ENCODE results near the gene LIN7C. TPM values are rescaled to one million over a fixed set of nuclear protein-coding genes. Genes with fewer than 3 reads are reported as not detected.
"Not testable (repeated sequence)": the region's sequence is repeated elsewhere in the genome, so short reads cannot be mapped to it uniquely, and the experiment has no call there.

LIN7C gene
- total and polyA plus RNA-seq, 2 donors = 12.4 to 14.2 TPM

DNA sequence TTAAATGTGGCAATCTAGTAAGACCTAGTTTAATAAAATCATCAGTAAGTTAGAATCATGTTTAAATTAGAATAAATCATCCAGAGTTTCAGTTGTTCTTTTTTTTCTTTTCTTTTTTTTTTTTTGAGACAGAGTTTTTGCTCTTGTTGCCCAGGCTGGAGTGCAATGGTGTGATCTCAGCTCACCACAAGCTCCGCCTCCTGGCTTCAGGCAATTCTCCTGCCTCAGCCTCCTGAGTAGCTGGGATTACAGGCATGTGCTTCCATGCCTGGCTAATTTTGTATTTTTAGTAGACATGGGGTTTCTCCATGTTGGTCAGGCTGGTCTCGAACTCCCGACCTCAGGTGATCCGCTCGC lies 58.4 kb downstream of the LIN7C start:
- H3K27ac ChIP-seq (ENCODE audit: low read depth in 1 of 2, low read length in 1 of 2); H3K9me3 ChIP-seq (ENCODE audit: control insufficient read depth in 2 of 2, insufficient read depth in 1 of 2, low read length in 1 of 2); H3K4me3 ChIP-seq (ENCODE audit: low read length in 2 of 2); H3K36me3 ChIP-seq (ENCODE audit: control insufficient read depth in 2 of 2, insufficient read depth in 2 of 2, low read length in 1 of 2); DNase-seq (ENCODE audit: low read depth in 6 of 9, low spot score in 9 of 9); H3K4me1 ChIP-seq (ENCODE audit: control insufficient read depth in 2 of 2, insufficient read depth in 2 of 2, low read length in 2 of 2); H3K27me3 ChIP-seq (ENCODE audit: control insufficient read depth in 2 of 2, insufficient read depth in 1 of 2, low read length in 1 of 2): not testable (repeated sequence)
- 97% methylated on average over 5 of the region's 5 CpGs for WGBS

DNA sequence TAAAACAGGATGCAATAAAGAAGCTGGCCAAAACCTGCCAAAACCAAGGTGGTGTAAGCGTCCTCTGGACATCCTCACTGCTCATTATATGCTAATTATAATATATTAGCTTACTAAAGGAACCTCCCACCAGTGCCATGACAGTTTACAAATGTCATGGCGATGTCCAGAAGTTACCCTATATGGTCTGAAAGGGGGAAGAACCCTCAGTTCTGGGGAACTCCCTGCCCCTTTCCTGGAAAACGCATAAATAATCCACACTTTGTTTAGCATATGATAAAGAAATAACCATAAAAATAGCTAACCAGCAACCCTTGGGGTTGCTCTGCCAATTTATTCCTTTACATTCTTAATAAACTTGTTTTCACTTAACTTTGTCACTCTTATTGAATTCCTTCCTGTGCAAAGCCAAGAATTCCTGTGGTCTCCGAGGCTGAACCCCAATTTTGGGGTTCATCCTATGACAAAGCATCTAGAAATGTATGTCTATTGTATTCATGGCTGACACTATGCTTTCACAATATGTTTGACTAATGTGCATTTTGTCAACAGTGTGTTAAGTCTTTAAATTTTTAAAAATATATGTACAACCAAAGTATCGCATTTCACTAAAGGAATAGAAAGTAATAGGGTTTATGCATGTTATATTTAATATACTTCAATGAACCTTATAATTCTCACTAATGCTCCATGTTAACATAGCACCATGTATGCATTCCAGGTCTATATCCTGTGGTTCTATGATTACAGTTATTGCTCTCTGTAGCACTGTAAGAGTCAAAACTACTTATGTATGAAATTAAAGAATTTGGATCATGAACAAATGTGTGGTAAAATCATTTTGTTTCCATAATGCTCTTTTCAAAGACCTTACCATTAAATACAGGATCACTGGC lies 59.0 kb downstream of the LIN7C start:
- 92% methylated on average over 5 of the region's 5 CpGs for WGBS
- H3K36me3 ChIP-seq (ENCODE audit: control insufficient read depth in 2 of 2, insufficient read depth in 2 of 2, low read length in 1 of 2) = no peaks in the 10 kb centered on the region
- H3K9me3 ChIP-seq (ENCODE audit: control insufficient read depth in 2 of 2, insufficient read depth in 1 of 2, low read length in 1 of 2) = no peaks in the 10 kb centered on the region
- no peak for DNase-seq (ENCODE audit: low read depth in 6 of 9, low spot score in 9 of 9)
- no peak overlapping the region for H3K27ac ChIP-seq (ENCODE audit: low read depth in 1 of 2, low read length in 1 of 2)
- H3K27me3 ChIP-seq (ENCODE audit: control insufficient read depth in 2 of 2, insufficient read depth in 1 of 2, low read length in 1 of 2) = no peaks in the 10 kb centered on the region
- no peaks in the 10 kb centered on the region for H3K4me1 ChIP-seq (ENCODE audit: control insufficient read depth in 2 of 2, insufficient read depth in 2 of 2, low read length in 2 of 2)
- H3K4me3 ChIP-seq (ENCODE audit: low read length in 2 of 2) = no peak overlapping the region

DNA sequence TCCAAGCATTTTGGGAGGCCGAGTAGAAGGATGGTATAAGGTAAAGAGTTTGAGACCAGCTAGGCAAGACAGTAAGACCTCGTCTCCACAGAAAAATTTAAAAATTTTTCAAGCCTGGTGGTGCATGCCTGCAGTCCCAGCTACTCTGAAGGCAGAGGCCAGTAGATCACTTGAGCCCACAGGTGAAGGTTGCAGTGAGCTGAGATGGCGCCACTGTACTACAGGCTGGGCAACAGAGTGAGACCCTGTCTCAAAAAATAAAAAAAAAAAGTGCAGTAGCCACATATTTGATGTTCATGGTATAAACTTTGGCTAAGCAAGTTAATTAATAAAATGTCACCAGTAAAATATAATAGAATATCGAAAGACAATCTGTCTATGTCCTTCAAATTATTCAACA lies 60.9 kb downstream of the LIN7C start:
- WGBS = 94% methylated on average over 4 of the region's 4 CpGs
- no peaks in the 10 kb centered on the region for H3K9me3 ChIP-seq (ENCODE audit: control insufficient read depth in 2 of 2, insufficient read depth in 1 of 2, low read length in 1 of 2)

DNA sequence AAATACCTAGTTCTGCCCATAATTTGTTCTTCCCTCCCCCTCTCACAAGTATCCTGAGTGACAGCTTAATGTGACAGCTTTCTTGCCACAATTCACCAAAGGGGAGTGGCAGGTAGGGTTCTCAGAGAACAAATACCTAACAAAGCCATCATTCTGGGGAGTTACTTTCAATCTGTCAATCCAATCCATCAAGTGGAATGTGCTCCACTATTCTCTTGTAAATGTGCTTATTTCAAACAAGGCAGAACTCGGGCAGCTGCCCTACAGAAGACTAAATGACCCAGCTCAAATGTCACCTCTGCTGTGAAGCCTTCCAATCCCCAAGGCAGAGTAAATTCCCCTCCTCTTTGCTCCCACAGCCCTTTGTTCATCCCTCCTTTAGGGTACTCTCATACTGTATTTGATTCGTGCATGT lies 61.8 kb downstream of the LIN7C start:
- no peak for DNase-seq (ENCODE audit: low read depth in 6 of 9, low spot score in 9 of 9)
- WGBS = 92% methylated on average over 2 of the region's 2 CpGs
- no peaks in the 10 kb centered on the region for H3K27me3 ChIP-seq (ENCODE audit: control insufficient read depth in 2 of 2, insufficient read depth in 1 of 2, low read length in 1 of 2)
- no peak overlapping the region for H3K4me3 ChIP-seq (ENCODE audit: low read length in 2 of 2)
- no peaks in the 10 kb centered on the region for H3K4me1 ChIP-seq (ENCODE audit: control insufficient read depth in 2 of 2, insufficient read depth in 2 of 2, low read length in 2 of 2)
- H3K9me3 ChIP-seq (ENCODE audit: control insufficient read depth in 2 of 2, insufficient read depth in 1 of 2, low read length in 1 of 2) = no peaks in the 10 kb centered on the region
- H3K27ac ChIP-seq (ENCODE audit: low read depth in 1 of 2, low read length in 1 of 2) = no peak overlapping the region
- H3K36me3 ChIP-seq (ENCODE audit: control insufficient read depth in 2 of 2, insufficient read depth in 2 of 2, low read length in 1 of 2) = no peaks in the 10 kb centered on the region

More for the DNA sequence above, 60.9 kb downstream of the LIN7C start:
- no peak for DNase-seq (ENCODE audit: low read depth in 6 of 9, low spot score in 9 of 9)
- Histone ChIP-seq H3K36me3 (ENCODE audit: control insufficient read depth in 2 of 2, insufficient read depth in 2 of 2, low read length in 1 of 2) (no peaks in the 10 kb centered on the region), H3K27ac (ENCODE audit: low read depth in 1 of 2, low read length in 1 of 2) (no peak overlapping the region), H3K4me1 (ENCODE audit: control insufficient read depth in 2 of 2, insufficient read depth in 2 of 2, low read length in 2 of 2) (no peaks in the 10 kb centered on the region), H3K27me3 (ENCODE audit: control insufficient read depth in 2 of 2, insufficient read depth in 1 of 2, low read length in 1 of 2) (no peaks in the 10 kb centered on the region), H3K4me3 (ENCODE audit: low read length in 2 of 2) (no peak overlapping the region)

Other genes starting within 250 kb of the LIN7C start
- gene CCDC34, start 143.6 kb downstream of the LIN7C start, total RNA-seq = 17.2 TPM
- gene CCDC34, start 143.6 kb downstream of the LIN7C start, polyA plus RNA-seq = 6.6 TPM
- 8.2 TPM for gene LGR4, start 34.0 kb downstream of the LIN7C start, total RNA-seq
- 6.8 TPM for gene LGR4, start 34.0 kb downstream of the LIN7C start, polyA plus RNA-seq
- gene BDNF, start 193.7 kb upstream of the LIN7C start, total RNA-seq = 0.24 TPM
- 0.52 TPM for gene BDNF, start 193.7 kb upstream of the LIN7C start, polyA plus RNA-seq

Measured in thymus (tissue), 11 donors.